Uterus (tissue), 4 donors: ENCODE data around the gene ATL2. TPM values are rescaled to one million over a fixed set of nuclear protein-coding genes. Genes with fewer than 3 reads are reported as not detected.
"Not testable (repeated sequence)": the region's sequence is repeated elsewhere in the genome, so short reads cannot be mapped to it uniquely, and the experiment has no call there.

ENCODE experiments used
- DNase-seq, 2 donors: peaks; one replicate each; pipeline ENCODE4 v3.0.0-alpha.2; 2019 to 2020
- H3K27ac ChIP-seq, 2 donors: fragments of 200-600 bp; sonication (generic); 1 replicate in 1 of 2; 2 replicates in 1 of 2; pipeline ENCODE4 v1.5.1; 2016 to 2018
- H3K27me3 ChIP-seq, 2 donors: fragments of 200-600 bp; sonication (generic); one replicate each; pipeline ENCODE4 v1.5.1; 2018 to 2019; ENCODE audit warnings: control low read depth in 1 of 2
- H3K36me3 ChIP-seq, 2 donors: fragments of 200-600 bp; sonication (generic); one replicate each; pipeline ENCODE4 v1.5.1; 2019; ENCODE audit warnings: control low read depth in 1 of 2
- H3K4me1 ChIP-seq, 2 donors: fragments of 200-600 bp; sonication (generic); one replicate each; pipeline ENCODE4 v1.5.1; 2018 to 2019; ENCODE audit warnings: control low read depth in 1 of 2
- H3K4me3 ChIP-seq, 2 donors: fragments of 200-600 bp; sonication (generic); 1 replicate in 1 of 2; 2 replicates in 1 of 2; pipeline ENCODE4 v1.5.1; 2018 to 2019; ENCODE audit warnings: mild to moderate bottlenecking in 1 of 2
- H3K9me3 ChIP-seq, 2 donors: fragments of 200-600 bp; sonication (generic); one replicate each; pipeline ENCODE4 v1.5.1; 2019; ENCODE audit warnings: control low read depth in 1 of 2
- POLR2A ChIP-seq, 2 donors: fragments of 450-650 bp; IDR thresholded peaks; one replicate each; pipeline ENCODE4 v1.6.1; 2016; ENCODE audit warnings: antibody characterized with exemption in 2 of 2, mild to moderate bottlenecking in 1 of 2, moderate library complexity in 1 of 2
- intact Hi-C: fragments of 100-400 bp; cut with DNase I; formaldehyde crosslinking; loops from one replicate; pipeline ENCODE4 v1.15.1; 2023; ENCODE audit warnings: low total_unique reads
- total RNA-seq, 4 donors: library from RNA; depleted of rRNA in 3 of 4; stranded (reverse); fragments of >200 nt in 3 of 4; gene quantifications; one replicate each; pipeline versions ENCODE4 v1.1.0 to v1.2.4, GENCODE V29; 2014 to 2023
- TF ChIP-seq, protein P1 (sequence below), 4 experiments: fragments of 200-600 bp in 2 of 4; fragments of 450-650 bp in 2 of 4; sonication (generic) in 2 of 4; IDR thresholded peaks; one replicate each; pipeline ENCODE4 v1.5.1; 2016 to 2019; ENCODE audit warnings: antibody characterized with exemption in 4 of 4, mild to moderate bottlenecking in 2 of 4, moderate library complexity in 1 of 4
- donor health status: DM: yes; HTN: yes; CAD: no.

The ATL2 gene
- total RNA-seq, 4 donors from 2014 or later, result 90.9 to 404 (median 140) TPM

DNA sequence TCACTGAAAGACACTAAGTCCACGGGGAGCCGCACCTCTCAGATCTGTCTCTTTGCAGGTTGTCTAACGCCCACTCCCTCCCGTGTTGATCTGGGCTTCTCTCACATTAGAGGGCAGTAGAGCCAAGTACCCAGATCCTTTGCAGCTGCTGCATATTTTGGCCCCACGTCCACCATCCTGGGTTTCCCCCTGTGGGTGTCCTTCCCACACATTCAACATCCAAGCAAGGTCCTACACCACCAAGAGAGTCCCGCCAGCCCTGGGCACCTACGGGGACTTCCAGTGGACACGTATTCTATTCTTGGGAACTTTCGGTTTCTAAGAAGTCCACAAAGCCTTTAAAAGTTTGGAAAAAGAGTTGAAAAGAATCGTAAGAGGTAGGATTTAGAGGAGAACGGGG is 116.6 kb downstream of the ATL2 start:
- DNase-seq, result no peak
- Histone ChIP-seq H3K27ac (no peak overlapping the region), H3K36me3 (no peaks in the 10 kb centered on the region), H3K27me3 (no peaks in the 10 kb centered on the region), H3K4me3 (no peak overlapping the region), H3K4me1 (no peaks in the 10 kb centered on the region), H3K9me3 (no peaks in the 10 kb centered on the region)
- TF ChIP-seq POLR2A (IDR thresholded peaks at IDR 0.05), result no peak
- TF ChIP-seq, protein P1, sequence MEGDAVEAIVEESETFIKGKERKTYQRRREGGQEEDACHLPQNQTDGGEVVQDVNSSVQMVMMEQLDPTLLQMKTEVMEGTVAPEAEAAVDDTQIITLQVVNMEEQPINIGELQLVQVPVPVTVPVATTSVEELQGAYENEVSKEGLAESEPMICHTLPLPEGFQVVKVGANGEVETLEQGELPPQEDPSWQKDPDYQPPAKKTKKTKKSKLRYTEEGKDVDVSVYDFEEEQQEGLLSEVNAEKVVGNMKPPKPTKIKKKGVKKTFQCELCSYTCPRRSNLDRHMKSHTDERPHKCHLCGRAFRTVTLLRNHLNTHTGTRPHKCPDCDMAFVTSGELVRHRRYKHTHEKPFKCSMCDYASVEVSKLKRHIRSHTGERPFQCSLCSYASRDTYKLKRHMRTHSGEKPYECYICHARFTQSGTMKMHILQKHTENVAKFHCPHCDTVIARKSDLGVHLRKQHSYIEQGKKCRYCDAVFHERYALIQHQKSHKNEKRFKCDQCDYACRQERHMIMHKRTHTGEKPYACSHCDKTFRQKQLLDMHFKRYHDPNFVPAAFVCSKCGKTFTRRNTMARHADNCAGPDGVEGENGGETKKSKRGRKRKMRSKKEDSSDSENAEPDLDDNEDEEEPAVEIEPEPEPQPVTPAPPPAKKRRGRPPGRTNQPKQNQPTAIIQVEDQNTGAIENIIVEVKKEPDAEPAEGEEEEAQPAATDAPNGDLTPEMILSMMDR (IDR thresholded peaks at IDR 0.05), result no peak
- intact Hi-C loops, result no loop called here

DNA sequence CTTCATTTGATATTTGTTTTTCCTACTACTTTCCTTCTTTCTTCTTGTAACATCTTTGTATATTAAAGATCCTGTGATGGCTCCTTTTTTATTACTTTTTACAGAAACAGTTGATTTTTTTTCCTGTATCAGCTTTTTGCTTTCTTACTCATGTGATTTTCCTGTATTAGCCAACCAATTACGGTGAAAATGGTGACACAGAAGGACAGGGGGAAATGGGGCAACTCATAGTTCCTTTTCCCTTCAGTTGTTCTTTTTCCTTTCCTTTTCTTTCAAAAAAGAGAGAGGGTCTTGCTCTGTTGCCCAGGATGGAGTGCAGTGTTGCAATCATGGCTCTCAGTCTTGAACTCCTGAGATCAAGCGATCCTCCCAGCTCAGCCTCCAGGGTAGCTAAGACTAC is 117.8 kb downstream of the ATL2 start:
- intact Hi-C loops, result no loop called here
- no peak for DNase-seq
- Histone ChIP-seq H3K4me1 (no peaks in the 10 kb centered on the region), H3K4me3 (no peak overlapping the region), H3K36me3 (no peaks in the 10 kb centered on the region), H3K9me3 (no peaks in the 10 kb centered on the region), H3K27me3 (no peaks in the 10 kb centered on the region), H3K27ac (no peak overlapping the region)
- TF ChIP-seq, protein P1 (IDR thresholded peaks at IDR 0.05), result no peak
- no peak for TF ChIP-seq POLR2A (IDR thresholded peaks at IDR 0.05)

DNA sequence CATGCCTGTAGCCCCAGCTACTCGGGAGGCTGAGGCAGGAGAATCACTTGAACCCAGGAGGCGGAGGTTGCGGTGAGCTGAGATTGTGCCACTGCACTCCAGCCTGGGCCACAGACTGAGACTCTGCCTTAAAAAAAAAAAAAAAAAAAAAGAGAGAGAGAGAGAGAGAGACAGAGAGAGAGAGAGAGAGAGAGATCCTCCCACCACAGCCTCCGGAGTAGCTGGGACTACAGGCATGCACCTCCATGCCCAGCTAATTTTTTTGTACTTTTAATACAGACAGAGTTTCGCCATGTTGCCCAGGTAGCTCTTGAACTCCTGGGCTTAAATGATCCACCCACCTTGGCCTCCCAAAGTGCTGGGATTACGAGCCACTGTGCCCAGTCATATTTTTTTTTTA is 119.4 kb downstream of the ATL2 start:
- H3K36me3 ChIP-seq, H3K4me1 ChIP-seq, intact Hi-C loops, H3K9me3 ChIP-seq, H3K4me3 ChIP-seq, DNase-seq, H3K27ac ChIP-seq, H3K27me3 ChIP-seq: not testable (repeated sequence)

DNA sequence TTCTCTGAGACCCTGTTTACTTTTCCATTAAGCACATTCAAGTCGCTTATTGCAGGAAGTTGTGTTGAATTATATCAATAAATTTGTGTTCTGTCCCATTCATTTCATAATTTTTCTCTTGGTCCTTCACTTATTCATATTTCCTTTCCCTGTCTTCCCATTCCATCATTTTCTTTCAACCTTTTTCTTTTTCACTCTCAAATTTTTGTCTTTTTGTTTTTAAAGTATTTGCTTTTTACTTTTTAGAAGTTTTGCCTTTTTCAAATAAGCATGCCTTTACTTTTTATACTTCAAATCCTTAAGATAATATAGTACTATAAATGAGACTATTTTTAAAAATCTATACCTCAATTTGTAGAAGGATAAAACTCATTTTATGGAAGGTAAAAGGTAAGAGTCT is 120.5 kb downstream of the ATL2 start:
- DNase-seq, result no peak
- Histone ChIP-seq H3K4me1 (no peaks in the 10 kb centered on the region), H3K27ac (no peak overlapping the region), H3K36me3 (no peaks in the 10 kb centered on the region), H3K4me3 (no peak overlapping the region), H3K9me3 (no peaks in the 10 kb centered on the region), H3K27me3 (no peaks in the 10 kb centered on the region)
- intact Hi-C loops, result no loop called here
- TF ChIP-seq, protein P1 (IDR thresholded peaks at IDR 0.05), result no peak
- TF ChIP-seq POLR2A (IDR thresholded peaks at IDR 0.05), result no peak

DNA sequence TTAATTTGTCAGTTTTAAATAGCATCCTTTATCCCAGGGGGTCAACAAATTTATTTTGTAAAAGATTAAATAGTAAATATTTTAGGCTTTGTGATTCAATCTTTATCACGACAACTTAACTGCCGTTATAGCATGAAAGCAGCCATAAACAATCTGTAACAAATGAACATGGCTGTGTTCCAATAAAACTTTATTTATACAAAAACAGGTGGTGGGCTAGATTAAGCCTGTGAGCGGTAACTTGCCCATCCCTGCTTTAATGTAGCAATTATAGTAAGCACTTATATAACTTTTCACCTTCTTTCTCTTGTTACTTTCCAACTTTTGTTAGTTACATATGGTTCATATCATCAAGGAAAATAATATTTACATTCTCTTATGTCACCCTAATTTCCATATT is 121.9 kb downstream of the ATL2 start:
- H3K4me3 ChIP-seq, result no peak overlapping the region
- H3K27me3 ChIP-seq, result no peaks in the 10 kb centered on the region
- no peaks in the 10 kb centered on the region for H3K9me3 ChIP-seq
- intact Hi-C loops, result no loop called here
- no peak for DNase-seq
- TF ChIP-seq POLR2A (IDR thresholded peaks at IDR 0.05), result no peak
- TF ChIP-seq, protein P1 (IDR thresholded peaks at IDR 0.05), result no peak
- H3K4me1 ChIP-seq, result no peaks in the 10 kb centered on the region
- H3K27ac ChIP-seq, result no peak overlapping the region
- no peaks in the 10 kb centered on the region for H3K36me3 ChIP-seq

DNA sequence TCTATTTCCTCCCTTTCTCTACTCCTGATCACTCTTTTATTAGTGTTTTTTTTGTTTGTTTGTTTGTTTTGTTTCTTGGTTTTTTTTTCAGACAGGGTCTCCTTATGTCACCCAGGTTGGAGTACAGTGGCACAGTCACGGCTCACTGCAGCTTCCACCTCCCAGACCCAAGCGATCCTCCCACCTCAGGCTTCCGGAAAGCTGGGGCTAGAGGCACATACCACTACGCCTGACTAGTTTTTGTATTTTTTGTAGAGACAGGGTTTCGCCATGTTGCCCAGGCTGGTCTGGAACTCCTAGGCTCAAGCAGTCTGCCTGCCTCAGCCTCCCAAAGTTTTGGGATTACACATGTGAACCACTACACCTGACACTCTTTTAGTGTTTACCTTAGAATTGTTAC is 122.3 kb downstream of the ATL2 start:
- Histone ChIP-seq H3K4me3 (no peak overlapping the region), H3K4me1 (no peaks in the 10 kb centered on the region), H3K9me3 (no peaks in the 10 kb centered on the region), H3K27me3 (no peaks in the 10 kb centered on the region), H3K27ac (no peak overlapping the region), H3K36me3 (no peaks in the 10 kb centered on the region)
- no peak for DNase-seq
- TF ChIP-seq, protein P1 (IDR thresholded peaks at IDR 0.05), result no peak
- TF ChIP-seq POLR2A (IDR thresholded peaks at IDR 0.05), result no peak
- intact Hi-C loops, result no loop called here
